Effector CD4-positive, alpha-beta T cell (primary cell): Measurements from ENCODE around the gene ZNF445.

Source experiments
- DNase-seq: peaks from one replicate; pipeline ENCODE4 v3.0.0-alpha.2; 2020

Gene ZNF445

GRCh38 chr3:44396200-44397171, 81.0 kb downstream of the ZNF445 start:
- DNase-seq = no peak

DNA sequence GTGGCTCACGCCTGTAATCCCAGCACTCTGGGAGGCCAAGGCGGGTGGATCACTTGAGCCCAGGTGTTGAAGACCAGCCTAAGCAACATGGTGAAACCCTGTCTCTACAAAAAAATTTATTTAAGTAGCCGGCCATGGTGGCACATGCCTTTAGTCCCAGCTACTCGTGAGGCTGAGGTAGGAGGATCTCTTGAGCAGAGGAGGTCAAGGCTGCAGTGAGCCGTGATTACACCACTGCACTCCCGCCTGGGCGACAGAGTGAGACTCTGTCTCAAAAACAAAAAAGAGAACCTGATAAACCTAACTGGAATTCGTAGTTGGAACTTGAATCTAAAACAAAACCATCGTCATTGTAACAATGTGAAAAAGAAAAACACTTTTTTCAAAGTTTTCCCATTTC, 81.8 kb downstream of the ZNF445 start:
- no peak for DNase-seq

DNA sequence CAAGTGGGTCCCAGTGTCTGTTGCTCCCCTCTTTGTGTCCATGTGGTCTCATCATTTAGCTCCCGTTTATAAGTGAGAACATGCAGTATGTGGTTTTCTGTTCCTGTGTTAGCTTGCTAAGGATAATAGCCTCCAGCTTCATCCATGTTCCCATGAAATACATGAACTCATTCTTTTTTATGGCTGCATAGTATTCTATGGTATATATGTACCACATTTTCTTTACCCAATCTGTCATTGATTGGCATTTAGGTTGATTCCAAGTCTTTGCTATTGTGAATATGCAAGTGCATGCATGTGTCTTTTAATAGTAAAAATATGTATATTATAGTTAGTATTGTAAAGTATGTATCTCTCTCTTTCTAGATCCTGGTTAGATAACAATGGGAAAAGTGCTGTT, 85.0 kb downstream of the ZNF445 start:
- no peak for DNase-seq

DNA sequence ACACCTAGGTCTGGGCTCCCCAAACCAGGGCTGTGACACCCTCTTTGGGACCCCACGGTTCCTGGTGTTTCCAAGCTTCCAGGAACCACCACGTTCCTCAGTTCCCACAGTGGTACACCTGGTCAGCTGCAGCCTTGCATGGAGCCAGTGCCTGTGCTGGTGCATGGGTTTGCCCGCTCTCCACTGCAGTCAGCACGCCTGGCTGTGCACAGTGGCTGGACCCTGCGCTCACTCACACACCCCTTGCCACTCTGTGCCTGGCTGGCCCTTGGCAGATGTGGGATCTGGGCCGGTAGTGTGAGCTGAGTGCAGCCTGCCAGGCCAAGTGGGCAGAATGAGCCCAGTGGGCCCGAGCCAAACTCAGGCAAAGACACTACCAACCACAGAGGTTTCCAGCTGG, 90.1 kb downstream of the ZNF445 start:
- DNase-seq = no peak
